Measurements from ENCODE around the gene ASS1. TPM values are rescaled to one million over a fixed set of nuclear protein-coding genes. Genes with fewer than 3 reads are reported as not detected.

ASS1 gene
- total and polyA plus RNA-seq, 2 donors (not counting 1 experiment from before 2014, with no cell fraction given): 0.30 to 0.44 TPM

DNA sequence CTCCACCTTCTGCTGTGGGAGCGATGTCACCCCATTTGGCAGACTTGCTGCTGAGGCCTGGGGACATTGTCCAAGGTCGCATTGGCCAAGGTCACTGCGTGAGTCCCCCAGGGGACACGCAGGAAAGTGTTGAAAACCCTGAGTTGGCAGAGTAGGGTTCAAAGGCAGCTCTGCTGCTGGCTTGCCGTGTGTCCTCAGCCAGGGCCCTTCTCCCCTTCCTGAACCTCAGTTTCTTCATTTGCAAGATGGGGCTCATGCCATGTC is 14.0 kb downstream of the ASS1 start:
- Mint-ChIP-seq H3K9me3 (ENCODE audit: insufficient read depth) (no peaks in the 10 kb centered on the region), H3K27me3 (peaks cover 12% of the 10 kb centered on the region), H3K4me1 (no peaks in the 10 kb centered on the region), H3K27ac (no peak overlapping the region), H3K4me3 (no peak overlapping the region)
- H3K9me3 ChIP-seq (ENCODE audit: control extremely low read depth in 1 of 3, control insufficient read depth in 2 of 3, insufficient read depth in 1 of 3, low read length in 2 of 3): peaks cover 0 to 4% (median 0%) of the 10 kb centered on the region in 3 donors
- no peak overlapping the region for H3K9ac ChIP-seq (ENCODE audit: low read length)
- no peak for TF ChIP-seq CTCF (IDR thresholded peaks at IDR 0.05)
- TF ChIP-seq EZH2 (IDR thresholded peaks at IDR 0.05; ENCODE audit: borderline replicate concordance, insufficient read depth, low read depth, low read length, poor library complexity, severe bottlenecking): no peak
- ChIA-PET POLR2A (no interaction called here), CTCF (no interaction called here)
- H3K27me3 ChIP-seq (replicated peaks in 1 of 4; ENCODE audit: control extremely low read depth in 1 of 4, control insufficient read depth in 3 of 4, insufficient read depth in 4 of 4, low read length in 3 of 4): peaks cover 0 to 17% (median 5%) of the 10 kb centered on the region in 4 experiments
- no peaks in the 10 kb centered on the region for H3K36me3 ChIP-seq (replicated peaks in 1 of 2; ENCODE audit: control extremely low read depth in 1 of 2, control insufficient read depth in 1 of 2, extremely low read depth in 1 of 2, insufficient read depth in 2 of 2, low read length in 1 of 2)
- no peak overlapping the region for H3K4me3 ChIP-seq (ENCODE audit: control extremely low read depth in 1 of 5, extremely low read depth in 1 of 5, insufficient read depth in 1 of 5, low read depth in 2 of 5, low read length in 4 of 5)
- peaks cover 0 to 3% of the 10 kb centered on the region in 2 donors for H3K4me1 ChIP-seq (ENCODE audit: control insufficient read depth in 2 of 2, insufficient read depth in 2 of 2, low read length in 2 of 2)
- intact Hi-C loops (cut with micrococcal nuclease): no loop called here
- no peaks in the 10 kb centered on the region for H4K20me1 ChIP-seq (ENCODE audit: control insufficient read depth, insufficient read depth, low read length, poor library complexity, severe bottlenecking)
- no peak for DNase-seq
- H3K4me2 ChIP-seq (replicated peaks; ENCODE audit: low read depth, low read length, poor library complexity, severe bottlenecking): no peak overlapping the region
- no peaks in the 10 kb centered on the region for H3K79me2 ChIP-seq (ENCODE audit: control insufficient read depth, insufficient read depth, low read length)
- WGBS (ENCODE audit: insufficient coverage): 93% methylated on average over 5 of the region's 5 CpGs
- no peak overlapping the region for H2AFZ ChIP-seq (ENCODE audit: insufficient read depth, low read depth, low read length, poor library complexity, severe bottlenecking)
- no peak overlapping the region for H3K27ac ChIP-seq (ENCODE audit: low read length in 2 of 2)
- no peak for ATAC-seq (ENCODE audit: low read depth)

DNA sequence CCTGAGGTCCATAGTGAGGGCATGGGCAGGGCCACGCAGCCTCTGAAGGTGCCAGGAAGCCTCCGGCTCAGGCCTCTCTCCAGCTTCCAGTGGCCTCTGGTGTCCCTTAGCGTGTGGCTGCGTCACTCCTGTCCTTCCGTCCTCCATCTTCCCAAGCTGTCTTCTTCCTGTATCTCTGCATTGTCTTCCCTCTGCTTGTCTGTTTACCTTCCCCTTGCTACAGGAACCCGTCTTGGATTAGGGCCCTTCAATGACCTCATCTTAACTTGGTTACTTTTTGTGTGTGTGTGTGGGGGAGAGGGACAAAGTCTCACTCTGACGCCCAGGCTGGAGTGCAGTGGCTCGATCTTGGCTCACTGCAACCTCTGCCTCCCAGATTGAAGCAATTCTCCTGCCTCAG is 14.4 kb downstream of the ASS1 start:
- peaks cover 0 to 17% (median 5%) of the 10 kb centered on the region in 4 experiments for H3K27me3 ChIP-seq (replicated peaks in 1 of 4; ENCODE audit: control extremely low read depth in 1 of 4, control insufficient read depth in 3 of 4, insufficient read depth in 4 of 4, low read length in 3 of 4)
- WGBS (ENCODE audit: insufficient coverage): 90% methylated on average over 6 of the region's 8 CpGs

More for the DNA sequence above, 14.4 kb downstream of the ASS1 start:
- H3K4me3 ChIP-seq (ENCODE audit: control extremely low read depth in 1 of 5, extremely low read depth in 1 of 5, insufficient read depth in 1 of 5, low read depth in 2 of 5, low read length in 4 of 5): no peak overlapping the region
- intact Hi-C loops (cut with micrococcal nuclease): no loop called here
- peaks cover 0 to 3% of the 10 kb centered on the region in 2 donors for H3K4me1 ChIP-seq (ENCODE audit: control insufficient read depth in 2 of 2, insufficient read depth in 2 of 2, low read length in 2 of 2)
- no peaks in the 10 kb centered on the region for H3K36me3 ChIP-seq (replicated peaks in 1 of 2; ENCODE audit: control extremely low read depth in 1 of 2, control insufficient read depth in 1 of 2, extremely low read depth in 1 of 2, insufficient read depth in 2 of 2, low read length in 1 of 2)
- H3K79me2 ChIP-seq (ENCODE audit: control insufficient read depth, insufficient read depth, low read length): no peaks in the 10 kb centered on the region
- DNase-seq (no peak), ATAC-seq (ENCODE audit: low read depth) (no peak)
- no peak overlapping the region for H2AFZ ChIP-seq (ENCODE audit: insufficient read depth, low read depth, low read length, poor library complexity, severe bottlenecking)
- Mint-ChIP-seq H3K27me3 (peaks cover 12% of the 10 kb centered on the region), H3K27ac (no peak overlapping the region), H3K4me3 (no peak overlapping the region), H3K9me3 (ENCODE audit: insufficient read depth) (no peaks in the 10 kb centered on the region), H3K4me1 (no peaks in the 10 kb centered on the region)
- H3K9me3 ChIP-seq (ENCODE audit: control extremely low read depth in 1 of 3, control insufficient read depth in 2 of 3, insufficient read depth in 1 of 3, low read length in 2 of 3): peaks cover 0 to 4% (median 0%) of the 10 kb centered on the region in 3 donors
- TF ChIP-seq EZH2 (IDR thresholded peaks at IDR 0.05; ENCODE audit: borderline replicate concordance, insufficient read depth, low read depth, low read length, poor library complexity, severe bottlenecking) (no peak), CTCF (IDR thresholded peaks at IDR 0.05) (no peak)
- H3K9ac ChIP-seq (ENCODE audit: low read length): no peak overlapping the region
- CTCF ChIA-PET: interaction anchor here (2.5 to 2.8 kb wide), 2 partner anchors 223 to 226 kb away, joined by 21 to 43 read pairs; no protein-coding TSS in a partner anchor
- H4K20me1 ChIP-seq (ENCODE audit: control insufficient read depth, insufficient read depth, low read length, poor library complexity, severe bottlenecking): no peaks in the 10 kb centered on the region
- no peak overlapping the region for H3K4me2 ChIP-seq (replicated peaks; ENCODE audit: low read depth, low read length, poor library complexity, severe bottlenecking)
- POLR2A ChIA-PET: no interaction called here
- no peak overlapping the region for H3K27ac ChIP-seq (ENCODE audit: low read length in 2 of 2)
